HFFc6 (cell line): ENCODE measurements around the gene S100A7. TPM values are rescaled to one million over a fixed set of nuclear protein-coding genes. Genes with fewer than 3 reads are reported as not detected.
A peak's percentile ranks its signal among the peaks of the same experiment; 100 is the strongest.

ENCODE experiments used
- DNase-seq: peaks from one replicate; pipeline ENCODE4 v3.0.0-alpha.2; 2018
- H3K27ac Mint-ChIP-seq: 2 replicates; pipeline ENCODE4 v1.8.0; 2020; ENCODE audit warnings: mild to moderate bottlenecking, mixed read lengths
- H3K27me3 Mint-ChIP-seq: 2 replicates; pipeline ENCODE4 v1.8.0; 2021; ENCODE audit warnings: mild to moderate bottlenecking, moderate library complexity, mixed read lengths; ENCODE audit not compliant: insufficient read depth
- H3K36me3 Mint-ChIP-seq: 2 replicates; pipeline ENCODE4 v1.8.0; 2021; ENCODE audit warnings: low read depth, mixed read lengths
- H3K4me1 Mint-ChIP-seq: 2 replicates; pipeline ENCODE4 v1.8.0; 2020; ENCODE audit warnings: low read depth, mixed read lengths
- H3K4me3 Mint-ChIP-seq: 2 replicates; pipeline ENCODE4 v1.8.0; 2020; ENCODE audit warnings: mild to moderate bottlenecking, moderate library complexity, mixed read lengths
- H3K9me3 Mint-ChIP-seq: 2 replicates; pipeline ENCODE4 v1.8.0; 2020; ENCODE audit warnings: mild to moderate bottlenecking, mixed read lengths
- CTCF ChIP-seq: fragments of 200-600 bp; sonication (generic); IDR thresholded peaks from 2 replicates; pipeline ENCODE4 v1.5.0; 2021; ENCODE audit warnings: antibody characterized with exemption, mild to moderate bottlenecking
- total RNA-seq, 6 experiments: library from RNA; stranded (reverse); fragmentation: NEBNext Ultra II Directional; extraction: Animal tissue kit (Norgen Biotek cat#: 25700); gene quantifications; 2 replicates in 1 of 6; 3 replicates in 5 of 6; pipeline ENCODE4 v1.2.3, GENCODE V29; 2021

S100A7 gene
- total RNA-seq, 6 experiments from 2014 or later, result not detected

GRCh38 chr1:153494976-153495535 lies 34.6 kb upstream of the S100A7 start:
- TF ChIP-seq CTCF, result peak; percentile 99
- H3K9me3 Mint-ChIP-seq, result no peaks in the 10 kb centered on the region
- no peaks in the 10 kb centered on the region for H3K36me3 Mint-ChIP-seq
- DNase-seq, result peak; percentile 40
- no peak overlapping the region for H3K4me3 Mint-ChIP-seq
- peaks cover 19% of the 10 kb centered on the region for H3K4me1 Mint-ChIP-seq
- H3K27me3 Mint-ChIP-seq, result peaks cover 7% of the 10 kb centered on the region
- H3K27ac Mint-ChIP-seq, result no peak overlapping the region

GRCh38 chr1:153493343-153493960 lies 33.0 kb upstream of the S100A7 start:
- Mint-ChIP-seq H3K27me3 (peaks cover 7% of the 10 kb centered on the region), H3K4me1 (peaks cover 25% of the 10 kb centered on the region), H3K9me3 (no peaks in the 10 kb centered on the region), H3K4me3 (no peak overlapping the region), H3K36me3 (no peaks in the 10 kb centered on the region), H3K27ac (peak overlapping the region; percentile 69)
- no peak for TF ChIP-seq CTCF
- no peak for DNase-seq

GRCh38 chr1:153490272-153491051 lies 30.0 kb upstream of the S100A7 start:
- H3K27me3 Mint-ChIP-seq, result peaks cover 4% of the 10 kb centered on the region
- peak overlapping the region; percentile 65 for H3K4me3 Mint-ChIP-seq
- peak; percentile 91 for DNase-seq
- no peaks in the 10 kb centered on the region for H3K36me3 Mint-ChIP-seq
- peak overlapping the region; percentile 88 for H3K27ac Mint-ChIP-seq
- no peaks in the 10 kb centered on the region for H3K9me3 Mint-ChIP-seq
- TF ChIP-seq CTCF, result peak; percentile 38; the same call in 1 of the 2 replicates
- peaks cover 25% of the 10 kb centered on the region for H3K4me1 Mint-ChIP-seq

GRCh38 chr1:153488731-153489130 lies 28.3 kb upstream of the S100A7 start:
- no peaks in the 10 kb centered on the region for H3K36me3 Mint-ChIP-seq
- H3K4me3 Mint-ChIP-seq, result no peak overlapping the region
- H3K9me3 Mint-ChIP-seq, result no peaks in the 10 kb centered on the region
- peaks cover 25% of the 10 kb centered on the region for H3K4me1 Mint-ChIP-seq
- no peak for DNase-seq
- H3K27ac Mint-ChIP-seq, result no peak overlapping the region
- no peak for TF ChIP-seq CTCF
- peaks cover 8% of the 10 kb centered on the region for H3K27me3 Mint-ChIP-seq

GRCh38 chr1:153487707-153488106 lies 27.3 kb upstream of the S100A7 start:
- H3K4me3 Mint-ChIP-seq, result no peak overlapping the region
- no peak for DNase-seq
- no peak overlapping the region for H3K27ac Mint-ChIP-seq
- H3K4me1 Mint-ChIP-seq, result peaks cover 25% of the 10 kb centered on the region
- H3K36me3 Mint-ChIP-seq, result no peaks in the 10 kb centered on the region
- H3K27me3 Mint-ChIP-seq, result peaks cover 11% of the 10 kb centered on the region
- no peaks in the 10 kb centered on the region for H3K9me3 Mint-ChIP-seq
- no peak for TF ChIP-seq CTCF
